Uterus (tissue), 4 donors: ENCODE data around the gene ZFP36. TPM values are rescaled to one million over a fixed set of nuclear protein-coding genes. Genes with fewer than 3 reads are reported as not detected.

Experiments
- DNase-seq, 2 donors: peaks; one replicate each; pipeline ENCODE4 v3.0.0-alpha.2; 2019 to 2020
- H3K27ac ChIP-seq, 2 donors: fragments of 200-600 bp; sonication (generic); 1 replicate in 1 of 2; 2 replicates in 1 of 2; pipeline ENCODE4 v1.5.1; 2016 to 2018
- H3K27me3 ChIP-seq, 2 donors: fragments of 200-600 bp; sonication (generic); one replicate each; pipeline ENCODE4 v1.5.1; 2018 to 2019; ENCODE audit warnings: control low read depth in 1 of 2
- H3K36me3 ChIP-seq, 2 donors: fragments of 200-600 bp; sonication (generic); one replicate each; pipeline ENCODE4 v1.5.1; 2019; ENCODE audit warnings: control low read depth in 1 of 2
- H3K4me1 ChIP-seq, 2 donors: fragments of 200-600 bp; sonication (generic); one replicate each; pipeline ENCODE4 v1.5.1; 2018 to 2019; ENCODE audit warnings: control low read depth in 1 of 2
- H3K4me3 ChIP-seq, 2 donors: fragments of 200-600 bp; sonication (generic); 1 replicate in 1 of 2; 2 replicates in 1 of 2; pipeline ENCODE4 v1.5.1; 2018 to 2019; ENCODE audit warnings: mild to moderate bottlenecking in 1 of 2
- H3K9me3 ChIP-seq, 2 donors: fragments of 200-600 bp; sonication (generic); one replicate each; pipeline ENCODE4 v1.5.1; 2019; ENCODE audit warnings: control low read depth in 1 of 2
- CTCF ChIP-seq, 4 experiments: fragments of 200-600 bp in 2 of 4; fragments of 450-650 bp in 2 of 4; sonication (generic) in 2 of 4; IDR thresholded peaks; one replicate each; pipeline ENCODE4 v1.5.1; 2016 to 2019; ENCODE audit warnings: antibody characterized with exemption in 4 of 4, mild to moderate bottlenecking in 2 of 4, moderate library complexity in 1 of 4
- POLR2A ChIP-seq, 2 donors: fragments of 450-650 bp; IDR thresholded peaks; one replicate each; pipeline ENCODE4 v1.6.1; 2016; ENCODE audit warnings: antibody characterized with exemption in 2 of 2, mild to moderate bottlenecking in 1 of 2, moderate library complexity in 1 of 2
- intact Hi-C: fragments of 100-400 bp; cut with DNase I; formaldehyde crosslinking; loops from one replicate; pipeline ENCODE4 v1.15.1; 2023; ENCODE audit warnings: low total_unique reads
- total RNA-seq, 4 donors: library from RNA; depleted of rRNA in 3 of 4; stranded (reverse); fragments of >200 nt in 3 of 4; gene quantifications; one replicate each; pipeline versions ENCODE4 v1.1.0 to v1.2.4, GENCODE V29; 2014 to 2023
- donor health status: DM: yes; HTN: yes; CAD: no.

ZFP36 gene
- total RNA-seq, 4 donors from 2014 or later, result 5.0 to 276 (median 145) TPM

GRCh38 chr19:39363901-39364457, 42.7 kb upstream of the ZFP36 start:
- H3K27me3 ChIP-seq, result no peaks in the 10 kb centered on the region
- peaks cover 0 to 9% of the 10 kb centered on the region in 2 donors for H3K4me1 ChIP-seq
- no peaks in the 10 kb centered on the region for H3K9me3 ChIP-seq
- intact Hi-C loops, result no loop called here
- H3K4me3 ChIP-seq, result no peak overlapping the region
- H3K36me3 ChIP-seq, result no peaks in the 10 kb centered on the region
- peak overlapping the region; percentile 33 to 61 for H3K27ac ChIP-seq
- peak in 1 of 2 donors; percentile 50 for DNase-seq
- TF ChIP-seq POLR2A (IDR thresholded peaks at IDR 0.05), result no peak
- TF ChIP-seq CTCF (IDR thresholded peaks at IDR 0.05), result no peak

- H3K27ac ChIP-seq, result no peak overlapping the region
- no peak for DNase-seq
- intact Hi-C loops, result no loop called here
These were observed 41.1 kb upstream of the ZFP36 start for GRCh38 chr19:39365531-39365930.

GRCh38 chr19:39369200-39369599, 37.4 kb upstream of the ZFP36 start:
- no peak for TF ChIP-seq POLR2A (IDR thresholded peaks at IDR 0.05)
- no peak for TF ChIP-seq CTCF (IDR thresholded peaks at IDR 0.05)
- no peak overlapping the region for H3K27ac ChIP-seq
- peaks cover 3 to 17% of the 10 kb centered on the region in 2 donors for H3K4me1 ChIP-seq
- H3K36me3 ChIP-seq, result no peaks in the 10 kb centered on the region
- intact Hi-C loops, result no loop called here
- H3K9me3 ChIP-seq, result no peaks in the 10 kb centered on the region
- H3K4me3 ChIP-seq, result no peak overlapping the region
- DNase-seq, result no peak
- H3K27me3 ChIP-seq, result no peaks in the 10 kb centered on the region

More at GRCh38 chr19:39365531-39365930, 41.1 kb upstream of the ZFP36 start:
- no peaks in the 10 kb centered on the region for H3K36me3 ChIP-seq
- TF ChIP-seq POLR2A (IDR thresholded peaks at IDR 0.05), result no peak
- TF ChIP-seq CTCF (IDR thresholded peaks at IDR 0.05), result no peak
- no peaks in the 10 kb centered on the region for H3K9me3 ChIP-seq
- no peak overlapping the region for H3K4me3 ChIP-seq
- no peaks in the 10 kb centered on the region for H3K27me3 ChIP-seq
- H3K4me1 ChIP-seq, result peaks cover 0 to 9% of the 10 kb centered on the region in 2 donors

- Histone ChIP-seq H3K4me3 (no peak overlapping the region), H3K9me3 (no peaks in the 10 kb centered on the region), H3K36me3 (no peaks in the 10 kb centered on the region), H3K27me3 (no peaks in the 10 kb centered on the region), H3K27ac (peak overlapping the region in 1 of 2 donors; percentile 96), H3K4me1 (peaks cover 3 to 17% of the 10 kb centered on the region in 2 donors)
- no peak for DNase-seq
- TF ChIP-seq CTCF (IDR thresholded peaks at IDR 0.05) (no peak), POLR2A (IDR thresholded peaks at IDR 0.05) (no peak)
- intact Hi-C loops, result no loop called here
These were observed 35.9 kb upstream of the ZFP36 start for GRCh38 chr19:39370735-39371134.

GRCh38 chr19:39372047-39372802, 34.4 kb upstream of the ZFP36 start:
- TF ChIP-seq POLR2A (IDR thresholded peaks at IDR 0.05), result no peak
- no peak for TF ChIP-seq CTCF (IDR thresholded peaks at IDR 0.05)
- DNase-seq, result peak; percentile 84 to 87
- Histone ChIP-seq H3K36me3 (no peaks in the 10 kb centered on the region), H3K27ac (peak overlapping the region; percentile 90 to 96), H3K4me3 (no peak overlapping the region), H3K4me1 (peaks cover 3 to 17% of the 10 kb centered on the region in 2 donors), H3K9me3 (no peaks in the 10 kb centered on the region), H3K27me3 (no peaks in the 10 kb centered on the region)
- intact Hi-C loops, result no loop called here
